Tibial nerve (tissue), 4 donors: ENCODE data around the gene YOD1. TPM values are rescaled to one million over a fixed set of nuclear protein-coding genes. Genes with fewer than 3 reads are reported as not detected.

ENCODE experiments used
- DNase-seq, 2 donors: peaks; one replicate each; pipeline ENCODE4 v3.0.0-alpha.2; 2019; ENCODE audit warnings: low spot score in 2 of 2
- H3K27ac ChIP-seq, 4 donors: fragments of 200-600 bp; sonication (generic) in 3 of 4; one replicate each; pipeline ENCODE4 v1.5.1; 2017 to 2019; ENCODE audit warnings: mild to moderate bottlenecking in 1 of 4
- H3K27me3 ChIP-seq, 2 donors: fragments of 200-600 bp; sonication (generic) in 1 of 2; one replicate each; pipeline versions ENCODE4 v1.5.1 to v1.6.0; 2017 to 2019
- H3K36me3 ChIP-seq, 3 donors: fragments of 200-600 bp; sonication (generic); one replicate each; pipeline ENCODE4 v1.5.1; 2018 to 2019
- H3K4me1 ChIP-seq, 4 donors: fragments of 200-600 bp; sonication (generic) in 3 of 4; one replicate each; pipeline ENCODE4 v1.5.1; 2017 to 2019
- H3K4me3 ChIP-seq, 4 donors: fragments of 200-600 bp; sonication (generic) in 3 of 4; one replicate each; pipeline ENCODE4 v1.5.1; 2017 to 2019; ENCODE audit warnings: mild to moderate bottlenecking in 1 of 4, moderate library complexity in 1 of 4
- H3K9me3 ChIP-seq, 4 donors: fragments of 200-600 bp; sonication (generic) in 3 of 4; one replicate each; pipeline ENCODE4 v1.5.1; 2017 to 2019
- EP300 ChIP-seq, 2 donors: sonication (generic); formaldehyde crosslinking; IDR thresholded peaks; one replicate each; pipeline ENCODE4 v1.6.1; 2017; ENCODE audit warnings: antibody characterized with exemption in 2 of 2, mild to moderate bottlenecking in 1 of 2
- POLR2A ChIP-seq, 2 donors: fragments of 450-650 bp; IDR thresholded peaks; one replicate each; pipeline ENCODE4 v1.6.1; 2017; ENCODE audit warnings: antibody characterized with exemption in 2 of 2, mild to moderate bottlenecking in 2 of 2, moderate library complexity in 2 of 2
- WGBS, 2 donors: methylation state at CpG; one replicate each; pipeline ENCODE4 v1.1.5; 2018; 5-methylcytosine and 5-hydroxymethylcytosine counted together
- total RNA-seq, 4 donors: library from RNA; depleted of rRNA; stranded (reverse); fragments of >200 nt; gene quantifications; one replicate each; pipeline ENCODE4 v1.1.0, GENCODE V29; 2016
- TF ChIP-seq, protein P1 (sequence below), 5 experiments: fragments of 200-600 bp in 3 of 5; fragments of 450-650 bp in 2 of 5; sonication (generic) in 3 of 5; IDR thresholded peaks; one replicate each; pipeline ENCODE4 v1.5.1; 2016 to 2019; ENCODE audit warnings: antibody characterized with exemption in 5 of 5, mild to moderate bottlenecking in 3 of 5, moderate library complexity in 2 of 5

Gene YOD1
- total RNA-seq, 4 donors from 2014 or later: 6.9 to 11.8 (median 10.7) TPM

DNA sequence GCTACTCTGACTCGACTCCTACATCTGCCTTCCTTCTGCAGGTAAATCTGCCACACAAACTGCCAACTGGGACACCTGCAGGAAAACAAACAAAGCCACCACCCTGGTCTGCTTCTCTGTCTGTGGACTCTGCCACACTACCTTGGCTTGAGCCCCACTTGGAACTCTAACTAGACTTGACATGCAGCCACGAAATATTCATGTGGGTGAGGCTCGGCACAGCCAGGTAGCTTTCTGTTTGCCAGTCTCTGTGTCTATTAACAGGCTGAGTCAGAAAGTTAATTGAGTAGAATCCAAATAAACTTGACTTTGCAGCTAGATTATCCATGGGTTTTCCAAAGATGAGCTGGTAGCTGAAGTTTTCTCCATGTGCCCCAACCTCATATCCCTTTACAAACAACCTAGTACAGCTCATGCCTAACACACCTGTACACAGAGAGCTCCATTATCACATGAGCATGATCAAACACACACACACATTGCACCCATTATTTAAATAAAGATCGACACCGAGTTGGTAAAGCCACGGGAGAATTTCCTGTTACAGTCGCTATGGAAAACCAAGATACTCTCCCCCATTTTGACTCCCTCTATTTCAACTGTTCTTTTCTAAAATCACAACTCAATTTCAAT, 19.3 kb downstream of the YOD1 start:
- no peaks in the 10 kb centered on the region for H3K36me3 ChIP-seq
- H3K4me3 ChIP-seq: peak overlapping the region in 1 of 4 donors; percentile 3
- no peak for DNase-seq
- peak overlapping the region in 1 of 4 donors; percentile 58 for H3K27ac ChIP-seq
- H3K27me3 ChIP-seq: peaks cover 0 to 5% of the 10 kb centered on the region in 2 donors
- no peak for TF ChIP-seq EP300 (IDR thresholded peaks at IDR 0.05)
- TF ChIP-seq, protein P1, sequence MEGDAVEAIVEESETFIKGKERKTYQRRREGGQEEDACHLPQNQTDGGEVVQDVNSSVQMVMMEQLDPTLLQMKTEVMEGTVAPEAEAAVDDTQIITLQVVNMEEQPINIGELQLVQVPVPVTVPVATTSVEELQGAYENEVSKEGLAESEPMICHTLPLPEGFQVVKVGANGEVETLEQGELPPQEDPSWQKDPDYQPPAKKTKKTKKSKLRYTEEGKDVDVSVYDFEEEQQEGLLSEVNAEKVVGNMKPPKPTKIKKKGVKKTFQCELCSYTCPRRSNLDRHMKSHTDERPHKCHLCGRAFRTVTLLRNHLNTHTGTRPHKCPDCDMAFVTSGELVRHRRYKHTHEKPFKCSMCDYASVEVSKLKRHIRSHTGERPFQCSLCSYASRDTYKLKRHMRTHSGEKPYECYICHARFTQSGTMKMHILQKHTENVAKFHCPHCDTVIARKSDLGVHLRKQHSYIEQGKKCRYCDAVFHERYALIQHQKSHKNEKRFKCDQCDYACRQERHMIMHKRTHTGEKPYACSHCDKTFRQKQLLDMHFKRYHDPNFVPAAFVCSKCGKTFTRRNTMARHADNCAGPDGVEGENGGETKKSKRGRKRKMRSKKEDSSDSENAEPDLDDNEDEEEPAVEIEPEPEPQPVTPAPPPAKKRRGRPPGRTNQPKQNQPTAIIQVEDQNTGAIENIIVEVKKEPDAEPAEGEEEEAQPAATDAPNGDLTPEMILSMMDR (IDR thresholded peaks at IDR 0.05): no peak
- TF ChIP-seq POLR2A (IDR thresholded peaks at IDR 0.05): no peak
- H3K4me1 ChIP-seq: peaks cover 0 to 2% (median 0%) of the 10 kb centered on the region in 4 donors
- H3K9me3 ChIP-seq: no peaks in the 10 kb centered on the region
- WGBS, 2 donors: 79 to 84% methylated on average over 7 of the region's 7 CpGs

DNA sequence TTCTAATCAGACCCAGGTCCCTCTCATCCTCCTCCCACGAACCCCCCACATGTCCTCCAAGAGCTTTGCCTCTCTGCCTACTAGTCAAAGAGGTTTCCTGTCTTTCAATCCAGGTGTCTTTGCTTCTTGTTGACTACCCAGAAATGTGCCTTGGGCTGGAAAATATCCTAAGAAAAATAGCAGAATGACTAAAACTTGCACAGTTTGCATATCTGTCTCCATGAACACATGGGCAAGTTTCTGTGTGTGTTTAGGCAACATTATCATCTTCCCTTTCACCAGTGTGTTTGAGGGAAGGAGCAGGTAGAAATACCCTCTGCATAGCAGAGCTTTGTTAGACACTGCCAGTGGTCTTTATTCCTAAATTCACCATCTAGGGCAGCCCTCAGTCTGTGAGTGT, 20.0 kb downstream of the YOD1 start:
- no peak for DNase-seq
- H3K27ac ChIP-seq: peak overlapping the region in 1 of 4 donors; percentile 58
- H3K36me3 ChIP-seq: no peaks in the 10 kb centered on the region
- peaks cover 0 to 5% of the 10 kb centered on the region in 2 donors for H3K27me3 ChIP-seq
- H3K4me3 ChIP-seq: no peak overlapping the region
- WGBS, 2 donors: 59 to 75% methylated on average over 1 of the region's 1 CpG
- H3K9me3 ChIP-seq: no peaks in the 10 kb centered on the region
- TF ChIP-seq EP300 (IDR thresholded peaks at IDR 0.05) (no peak), POLR2A (IDR thresholded peaks at IDR 0.05) (no peak)
- H3K4me1 ChIP-seq: peaks cover 0 to 9% (median 5%) of the 10 kb centered on the region in 4 donors

DNA sequence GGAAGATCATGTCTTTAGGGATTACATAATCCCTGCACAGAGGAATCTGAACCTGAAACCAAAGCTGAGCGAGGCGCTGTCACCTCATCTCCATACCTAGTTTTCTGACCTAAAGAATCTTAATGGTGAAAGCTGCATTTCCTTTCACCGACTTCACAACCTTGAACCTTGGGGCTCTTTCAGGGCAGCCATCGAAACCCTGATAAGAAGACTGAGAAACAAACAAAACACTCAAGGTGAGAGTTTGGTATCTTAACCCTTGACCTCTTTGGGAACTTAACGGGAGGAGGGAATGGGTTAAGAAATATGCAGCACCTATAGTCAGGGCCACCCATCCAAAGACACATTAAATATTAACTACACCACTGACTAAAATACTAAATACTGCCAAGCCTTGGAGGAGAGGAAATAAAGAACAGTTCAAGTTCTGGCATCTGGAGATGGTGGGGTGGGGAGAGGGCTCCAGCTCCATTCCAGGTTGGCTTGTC, 20.4 kb downstream of the YOD1 start:
- TF ChIP-seq, protein P1 (IDR thresholded peaks at IDR 0.05): no peak
- TF ChIP-seq EP300 (IDR thresholded peaks at IDR 0.05): no peak
- no peak for TF ChIP-seq POLR2A (IDR thresholded peaks at IDR 0.05)
- H3K9me3 ChIP-seq: no peaks in the 10 kb centered on the region
- peaks cover 0 to 14% (median 9%) of the 10 kb centered on the region in 4 donors for H3K4me1 ChIP-seq
- no peak overlapping the region for H3K4me3 ChIP-seq
- H3K27me3 ChIP-seq: peaks cover 0 to 5% of the 10 kb centered on the region in 2 donors
- 88 to 94% methylated on average over 5 of the region's 5 CpGs for WGBS, 2 donors
- H3K27ac ChIP-seq: no peak overlapping the region
- no peak for DNase-seq
- no peaks in the 10 kb centered on the region for H3K36me3 ChIP-seq

DNA sequence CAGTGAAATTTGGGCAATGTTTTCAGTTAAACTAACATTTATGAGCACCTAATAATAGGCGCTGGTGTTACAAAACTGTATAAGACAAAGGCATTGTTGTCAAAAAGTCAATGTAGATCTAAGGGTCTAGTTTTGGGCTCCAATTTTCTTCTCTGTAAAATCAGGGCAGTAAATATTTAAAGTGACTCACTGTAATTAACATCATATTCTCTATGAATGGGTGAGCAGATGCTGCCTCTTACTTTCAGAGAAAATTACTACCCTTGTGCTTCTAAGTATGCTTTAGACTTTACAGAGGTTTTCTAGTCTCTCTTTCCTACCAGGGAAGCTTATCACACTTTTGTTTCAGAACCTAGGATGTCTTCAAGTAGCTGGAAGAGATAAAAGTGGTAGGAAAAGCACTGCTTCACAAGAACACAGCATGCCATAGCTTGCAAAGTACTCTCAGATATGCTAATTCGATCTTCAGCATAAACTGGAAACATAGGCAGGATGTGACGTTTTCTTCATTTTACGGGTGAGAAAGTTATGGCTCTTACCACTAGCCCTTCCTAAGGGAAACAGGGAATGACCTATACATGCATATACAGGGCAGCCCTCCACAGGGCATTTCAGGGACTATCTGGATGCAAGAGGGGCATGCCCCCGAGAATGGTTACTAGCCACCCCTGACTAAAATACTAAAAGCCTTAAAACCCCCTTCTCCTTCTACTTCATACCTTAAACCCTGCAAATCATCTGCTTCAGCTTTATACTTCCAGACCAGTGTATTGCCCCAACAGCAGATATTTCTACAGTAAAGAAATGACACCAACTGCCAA, 21.1 kb downstream of the YOD1 start:
- TF ChIP-seq, protein P1 (IDR thresholded peaks at IDR 0.05): no peak
- TF ChIP-seq POLR2A (IDR thresholded peaks at IDR 0.05): no peak
- no peak for TF ChIP-seq EP300 (IDR thresholded peaks at IDR 0.05)
- no peak overlapping the region for H3K4me3 ChIP-seq
- 66 to 75% methylated on average over 5 of the region's 5 CpGs for WGBS, 2 donors

DNA sequence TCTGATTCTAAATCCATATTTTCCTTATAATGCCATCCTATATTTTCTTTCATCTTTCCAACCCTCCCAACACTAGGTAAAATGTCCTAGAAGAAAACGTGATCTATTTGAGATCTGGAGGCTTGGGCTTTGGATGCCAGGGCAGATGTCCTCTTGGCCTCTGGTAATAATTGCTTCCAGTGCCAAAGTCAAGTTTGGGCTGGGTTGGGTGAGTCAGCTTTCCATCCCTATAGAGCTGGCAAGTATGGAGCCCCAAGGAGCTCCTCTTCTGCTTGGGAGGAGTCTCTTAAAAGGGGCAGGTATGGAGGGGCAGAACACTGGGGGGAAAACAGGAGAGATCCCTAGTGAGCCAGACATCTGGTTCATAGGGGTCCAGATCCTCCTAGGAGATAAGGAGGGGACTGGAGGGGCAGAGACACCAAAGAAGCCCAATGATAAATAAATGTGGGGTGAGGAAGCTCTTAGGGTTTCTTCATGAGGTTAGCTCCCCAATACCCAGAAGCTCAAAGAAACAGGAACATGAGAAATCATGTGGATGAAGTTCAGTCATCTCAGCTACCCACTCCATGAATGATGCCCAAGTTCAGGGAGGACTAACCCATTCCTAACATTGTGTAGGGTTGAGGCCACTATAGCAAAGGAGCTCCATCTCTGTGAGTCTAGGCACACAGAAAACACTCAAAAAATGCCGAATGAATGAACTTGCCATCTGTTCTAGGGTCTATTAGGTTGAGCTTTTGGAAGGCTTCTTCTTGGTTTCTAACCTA, 21.9 kb downstream of the YOD1 start:
- no peak for DNase-seq
- H3K9me3 ChIP-seq: no peaks in the 10 kb centered on the region
- H3K4me1 ChIP-seq: peaks cover 0 to 29% (median 22%) of the 10 kb centered on the region in 4 donors
- H3K27me3 ChIP-seq: peaks cover 0 to 5% of the 10 kb centered on the region in 2 donors
- WGBS, 2 donors: 83 to 90% methylated on average over 2 of the region's 2 CpGs
- no peak for TF ChIP-seq POLR2A (IDR thresholded peaks at IDR 0.05)
- no peak for TF ChIP-seq EP300 (IDR thresholded peaks at IDR 0.05)
- TF ChIP-seq, protein P1 (IDR thresholded peaks at IDR 0.05): no peak
- H3K27ac ChIP-seq: no peak overlapping the region
- H3K36me3 ChIP-seq: no peaks in the 10 kb centered on the region
- no peak overlapping the region for H3K4me3 ChIP-seq

More for the DNA sequence above, 21.1 kb downstream of the YOD1 start:
- no peak for DNase-seq
- no peaks in the 10 kb centered on the region for H3K9me3 ChIP-seq
- peaks cover 0 to 20% (median 15%) of the 10 kb centered on the region in 4 donors for H3K4me1 ChIP-seq
- no peaks in the 10 kb centered on the region for H3K36me3 ChIP-seq
- H3K27me3 ChIP-seq: peaks cover 0 to 5% of the 10 kb centered on the region in 2 donors
- no peak overlapping the region for H3K27ac ChIP-seq
